GM12864 (cell line): Measurements from ENCODE around the gene DDX10.

ENCODE experiments used
- DNase-seq: peaks from one replicate; pipeline ENCODE4 v3.0.0-alpha.2; 2011; ENCODE audit warnings: low read depth
- H3K4me3 ChIP-seq: 2 replicates; pipeline ENCODE4 v1.5.1; 2011; ENCODE audit warnings: mild to moderate bottlenecking, low read depth, low read length, control low read depth
- TF ChIP-seq, protein P1 (sequence below): IDR thresholded peaks from 2 replicates; pipeline ENCODE4 v1.5.1; 2011; ENCODE audit warnings: low read depth, mild to moderate bottlenecking, moderate library complexity, low read length, control low read depth, inconsistent platforms; ENCODE audit errors: missing control alignments

The DDX10 gene

GRCh38 chr11:108654994-108655631 is 9.8 kb upstream of the DDX10 start:
- DNase-seq: no peak
- H3K4me3 ChIP-seq: no peak overlapping the region
- TF ChIP-seq, protein P1, sequence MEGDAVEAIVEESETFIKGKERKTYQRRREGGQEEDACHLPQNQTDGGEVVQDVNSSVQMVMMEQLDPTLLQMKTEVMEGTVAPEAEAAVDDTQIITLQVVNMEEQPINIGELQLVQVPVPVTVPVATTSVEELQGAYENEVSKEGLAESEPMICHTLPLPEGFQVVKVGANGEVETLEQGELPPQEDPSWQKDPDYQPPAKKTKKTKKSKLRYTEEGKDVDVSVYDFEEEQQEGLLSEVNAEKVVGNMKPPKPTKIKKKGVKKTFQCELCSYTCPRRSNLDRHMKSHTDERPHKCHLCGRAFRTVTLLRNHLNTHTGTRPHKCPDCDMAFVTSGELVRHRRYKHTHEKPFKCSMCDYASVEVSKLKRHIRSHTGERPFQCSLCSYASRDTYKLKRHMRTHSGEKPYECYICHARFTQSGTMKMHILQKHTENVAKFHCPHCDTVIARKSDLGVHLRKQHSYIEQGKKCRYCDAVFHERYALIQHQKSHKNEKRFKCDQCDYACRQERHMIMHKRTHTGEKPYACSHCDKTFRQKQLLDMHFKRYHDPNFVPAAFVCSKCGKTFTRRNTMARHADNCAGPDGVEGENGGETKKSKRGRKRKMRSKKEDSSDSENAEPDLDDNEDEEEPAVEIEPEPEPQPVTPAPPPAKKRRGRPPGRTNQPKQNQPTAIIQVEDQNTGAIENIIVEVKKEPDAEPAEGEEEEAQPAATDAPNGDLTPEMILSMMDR: peak; percentile 40

- TF ChIP-seq, protein P1: no peak
- no peak overlapping the region for H3K4me3 ChIP-seq
- DNase-seq: peak; percentile 75
These were observed 2.2 kb upstream of the DDX10 start for GRCh38 chr11:108662700-108663099.

GRCh38 chr11:108663154-108663877 is 1.6 kb upstream of the DDX10 start:
- TF ChIP-seq, protein P1: no peak
- DNase-seq: peak; percentile 64
- no peak overlapping the region for H3K4me3 ChIP-seq

DNA sequence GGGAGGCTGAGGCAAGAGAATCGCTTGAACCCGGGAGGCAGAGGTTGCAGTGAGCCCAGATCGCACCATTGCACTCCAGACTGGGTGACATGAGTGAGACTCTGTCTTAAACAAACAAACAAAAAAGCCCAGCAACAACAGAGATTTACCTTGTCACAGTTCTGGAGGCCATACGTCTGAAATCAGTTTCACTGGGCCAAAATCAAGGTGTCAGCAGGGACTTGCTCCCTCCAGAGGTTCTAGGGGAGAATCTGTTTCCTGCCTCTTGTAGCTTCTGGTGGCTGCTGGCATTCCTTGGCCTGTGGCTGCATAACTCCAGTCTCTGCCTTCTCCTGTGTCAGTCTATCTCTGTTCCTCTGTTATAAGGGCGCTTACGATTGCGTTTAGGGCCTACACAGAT is 1.5 kb downstream of the DDX10 start:
- TF ChIP-seq, protein P1: peak; percentile 8
- peak overlapping the region; percentile 7; the same call in 1 of the 2 replicates for H3K4me3 ChIP-seq
- no peak for DNase-seq

GRCh38 chr11:108669286-108669685 is 4.4 kb downstream of the DDX10 start:
- no peak for DNase-seq
- no peak overlapping the region for H3K4me3 ChIP-seq
- TF ChIP-seq, protein P1: no peak

DNA sequence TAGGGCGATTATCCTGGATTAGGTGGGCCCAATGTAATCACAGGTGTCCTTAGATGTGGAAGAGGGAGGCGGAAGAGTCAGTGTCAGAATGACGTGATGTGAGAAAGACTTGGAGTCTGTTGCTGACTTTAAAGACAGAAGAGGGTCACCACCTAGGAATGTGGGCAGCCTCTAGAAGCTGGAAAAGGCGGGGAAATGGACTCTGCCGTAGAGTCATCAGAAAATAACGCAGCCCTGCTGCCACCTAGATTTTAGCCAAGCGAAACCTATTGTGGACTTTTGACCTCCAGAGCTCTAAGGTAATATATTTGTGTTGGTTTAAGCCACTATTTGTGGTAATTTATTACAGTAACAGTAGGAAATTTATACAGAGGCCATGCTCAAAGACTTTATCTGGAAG is 4.8 kb downstream of the DDX10 start:
- TF ChIP-seq, protein P1: no peak
- no peak overlapping the region for H3K4me3 ChIP-seq
- DNase-seq: no peak
